ENCODE results near the gene SEMA4D. TPM values are rescaled to one million over a fixed set of nuclear protein-coding genes. Genes with fewer than 3 reads are reported as not detected.
A peak's percentile ranks its signal among the peaks of the same experiment; 100 is the strongest.

SEMA4D gene
- total RNA-seq, 4 donors from 2014 or later, result 23.6 to 77.0 (median 41.3) TPM

GRCh38 chr9:89452561-89452960 is 45.4 kb downstream of the SEMA4D start:
- Histone ChIP-seq H3K4me1 (peaks cover 3 to 5% of the 10 kb centered on the region in 2 donors), H3K36me3 (peaks cover 0 to 7% of the 10 kb centered on the region in 2 donors), H3K4me3 (no peak overlapping the region), H3K27ac (peak overlapping the region in 1 of 4 donors; percentile 13), H3K9me3 (no peaks in the 10 kb centered on the region), H3K27me3 (no peaks in the 10 kb centered on the region)
- TF ChIP-seq CTCF (IDR thresholded peaks at IDR 0.05 in 4 of 5, conservative IDR thresholded peaks at IDR 0.05 in 1 of 5) (no peak), POLR2A (IDR thresholded peaks at IDR 0.05) (no peak)
- no peak for ATAC-seq
- DNase-seq, result no peak
- intact Hi-C loops (cut with DNase I; ENCODE audit: low total_unique reads), result no loop called here
- in situ Hi-C loops (cut with MboI; ENCODE audit: low sequenced_read_pairs in 4 of 4), result no loop called here

- no peak overlapping the region for H3K4me3 ChIP-seq
- intact Hi-C loops (cut with DNase I; ENCODE audit: low total_unique reads), result no loop called here
- TF ChIP-seq POLR2A (IDR thresholded peaks at IDR 0.05) (no peak), CTCF (IDR thresholded peaks at IDR 0.05 in 4 of 5, conservative IDR thresholded peaks at IDR 0.05 in 1 of 5) (no peak)
- DNase-seq, result no peak
- H3K27me3 ChIP-seq, result no peaks in the 10 kb centered on the region
- peaks cover 0 to 7% of the 10 kb centered on the region in 2 donors for H3K36me3 ChIP-seq
- H3K4me1 ChIP-seq, result peaks cover 5 to 13% of the 10 kb centered on the region in 2 donors
- in situ Hi-C loops (cut with MboI; ENCODE audit: low sequenced_read_pairs in 4 of 4), result no loop called here
- ATAC-seq, result no peak
- H3K27ac ChIP-seq, result no peak overlapping the region
- no peaks in the 10 kb centered on the region for H3K9me3 ChIP-seq
Measured at GRCh38 chr9:89450213-89450612, 47.7 kb downstream of the SEMA4D start.

- TF ChIP-seq CTCF (IDR thresholded peaks at IDR 0.05 in 4 of 5, conservative IDR thresholded peaks at IDR 0.05 in 1 of 5), result no peak
- no peak for TF ChIP-seq POLR2A (IDR thresholded peaks at IDR 0.05)
- ATAC-seq (no peak), DNase-seq (no peak)
- Histone ChIP-seq H3K36me3 (no peaks in the 10 kb centered on the region), H3K4me1 (peaks cover 12 to 16% of the 10 kb centered on the region in 2 donors), H3K27me3 (no peaks in the 10 kb centered on the region), H3K4me3 (no peak overlapping the region), H3K9me3 (no peaks in the 10 kb centered on the region), H3K27ac (no peak overlapping the region)
- intact Hi-C loops (cut with DNase I; ENCODE audit: low total_unique reads) (no loop called here), in situ Hi-C loops (cut with MboI; ENCODE audit: low sequenced_read_pairs in 4 of 4) (no loop called here)
Measured at GRCh38 chr9:89449261-89449671, 48.6 kb downstream of the SEMA4D start.

- DNase-seq (no peak), ATAC-seq (no peak)
- TF ChIP-seq POLR2A (IDR thresholded peaks at IDR 0.05) (no peak), CTCF (IDR thresholded peaks at IDR 0.05 in 4 of 5, conservative IDR thresholded peaks at IDR 0.05 in 1 of 5) (no peak)
- in situ Hi-C loops (cut with MboI; ENCODE audit: low sequenced_read_pairs in 4 of 4), result no loop called here
- H3K4me1 ChIP-seq, result peaks cover 16% of the 10 kb centered on the region in 2 donors
- H3K27me3 ChIP-seq, result no peaks in the 10 kb centered on the region
- H3K27ac ChIP-seq, result no peak overlapping the region
- intact Hi-C loops (cut with DNase I; ENCODE audit: low total_unique reads), result no loop called here
- no peak overlapping the region for H3K4me3 ChIP-seq
- H3K36me3 ChIP-seq, result no peaks in the 10 kb centered on the region
- H3K9me3 ChIP-seq, result no peaks in the 10 kb centered on the region
Measured at GRCh38 chr9:89448821-89449220, 49.1 kb downstream of the SEMA4D start.

- TF ChIP-seq CTCF (IDR thresholded peaks at IDR 0.05 in 4 of 5, conservative IDR thresholded peaks at IDR 0.05 in 1 of 5), result no peak
- no peak for TF ChIP-seq POLR2A (IDR thresholded peaks at IDR 0.05)
- Histone ChIP-seq H3K27ac (no peak overlapping the region), H3K9me3 (no peaks in the 10 kb centered on the region), H3K36me3 (no peaks in the 10 kb centered on the region), H3K27me3 (no peaks in the 10 kb centered on the region), H3K4me1 (peaks cover 16 to 21% of the 10 kb centered on the region in 2 donors), H3K4me3 (no peak overlapping the region)
- DNase-seq, result no peak
- in situ Hi-C loops (cut with MboI; ENCODE audit: low sequenced_read_pairs in 4 of 4), result no loop called here
- intact Hi-C loops (cut with DNase I; ENCODE audit: low total_unique reads), result no loop called here
- no peak for ATAC-seq
Measured at GRCh38 chr9:89448381-89448780, 49.5 kb downstream of the SEMA4D start.

Measured in gastrocnemius medialis (tissue), 4 donors.